ENCODE data around the gene EDA. TPM values are rescaled to one million over a fixed set of nuclear protein-coding genes. Genes with fewer than 3 reads are reported as not detected.

Gene EDA
- total RNA-seq, 1 donor from 2014 or later: 1.1 TPM

- peaks cover 23% of the 10 kb centered on the region for H3K9me3 Mint-ChIP-seq (ENCODE audit: low read depth)
- H3K4me3 Mint-ChIP-seq (ENCODE audit: unreplicated experiment): no peak overlapping the region
- no peaks in the 10 kb centered on the region for H3K36me3 Mint-ChIP-seq (ENCODE audit: low read depth)
- H3K4me1 Mint-ChIP-seq (ENCODE audit: low read depth): no peaks in the 10 kb centered on the region
- no peak overlapping the region for H3K27ac Mint-ChIP-seq (ENCODE audit: unreplicated experiment)
- no peak for DNase-seq (ENCODE audit: low spot score)
- no peak for TF ChIP-seq CTCF (IDR thresholded peaks at IDR 0.05)
- H3K27me3 Mint-ChIP-seq (ENCODE audit: low read depth): no peaks in the 10 kb centered on the region
Measured at GRCh38 chrX:70009970-70010369, 394.1 kb downstream of the EDA start.

- no peak for DNase-seq (ENCODE audit: low spot score)
- Mint-ChIP-seq H3K27me3 (ENCODE audit: low read depth) (no peaks in the 10 kb centered on the region), H3K27ac (ENCODE audit: unreplicated experiment) (no peak overlapping the region), H3K4me3 (ENCODE audit: unreplicated experiment) (no peak overlapping the region), H3K36me3 (ENCODE audit: low read depth) (no peaks in the 10 kb centered on the region), H3K9me3 (ENCODE audit: low read depth) (peaks cover 26% of the 10 kb centered on the region), H3K4me1 (ENCODE audit: low read depth) (no peaks in the 10 kb centered on the region)
- no peak for TF ChIP-seq CTCF (IDR thresholded peaks at IDR 0.05)
Measured at GRCh38 chrX:70012756-70013155, 396.8 kb downstream of the EDA start.

GRCh38 chrX:70013466-70014381 lies 397.8 kb downstream of the EDA start:
- peaks cover 30% of the 10 kb centered on the region for H3K9me3 Mint-ChIP-seq (ENCODE audit: low read depth)
- H3K36me3 Mint-ChIP-seq (ENCODE audit: low read depth): no peaks in the 10 kb centered on the region
- DNase-seq (ENCODE audit: low spot score): no peak
- H3K27ac Mint-ChIP-seq (ENCODE audit: unreplicated experiment): no peak overlapping the region
- no peaks in the 10 kb centered on the region for H3K27me3 Mint-ChIP-seq (ENCODE audit: low read depth)
- no peak for TF ChIP-seq CTCF (IDR thresholded peaks at IDR 0.05)
- H3K4me1 Mint-ChIP-seq (ENCODE audit: low read depth): no peaks in the 10 kb centered on the region
- no peak overlapping the region for H3K4me3 Mint-ChIP-seq (ENCODE audit: unreplicated experiment)

GRCh38 chrX:70016513-70016912 lies 400.6 kb downstream of the EDA start:
- no peak for DNase-seq (ENCODE audit: low spot score)
- no peaks in the 10 kb centered on the region for H3K27me3 Mint-ChIP-seq (ENCODE audit: low read depth)
- H3K36me3 Mint-ChIP-seq (ENCODE audit: low read depth): no peaks in the 10 kb centered on the region
- H3K27ac Mint-ChIP-seq (ENCODE audit: unreplicated experiment): no peak overlapping the region
- H3K4me1 Mint-ChIP-seq (ENCODE audit: low read depth): no peaks in the 10 kb centered on the region
- no peak for TF ChIP-seq CTCF (IDR thresholded peaks at IDR 0.05)
- no peak overlapping the region for H3K4me3 Mint-ChIP-seq (ENCODE audit: unreplicated experiment)
- H3K9me3 Mint-ChIP-seq (ENCODE audit: low read depth): peaks cover 27% of the 10 kb centered on the region

- TF ChIP-seq CTCF (IDR thresholded peaks at IDR 0.05): no peak
- no peak for DNase-seq (ENCODE audit: low spot score)
- no peaks in the 10 kb centered on the region for H3K4me1 Mint-ChIP-seq (ENCODE audit: low read depth)
- peaks cover 22% of the 10 kb centered on the region for H3K9me3 Mint-ChIP-seq (ENCODE audit: low read depth)
- no peak overlapping the region for H3K27ac Mint-ChIP-seq (ENCODE audit: unreplicated experiment)
- H3K4me3 Mint-ChIP-seq (ENCODE audit: unreplicated experiment): no peak overlapping the region
- H3K27me3 Mint-ChIP-seq (ENCODE audit: low read depth): no peaks in the 10 kb centered on the region
- H3K36me3 Mint-ChIP-seq (ENCODE audit: low read depth): no peaks in the 10 kb centered on the region
Measured at GRCh38 chrX:70022616-70023015, 406.7 kb downstream of the EDA start.

Measured in chondrocyte (in vitro differentiated cells).